Stimulated activated naive B cell treated with anti-CD40 and anti-IgM and Interleukin-4, amounts not matched to agents 10 μg/mL and 1 μg/mL and 100 μg/mL, for 72 hours (primary cell): ENCODE data around the gene TMEM175.

ENCODE experiments used
- ATAC-seq, 2 donors: fragments of 150-1000 bp; cut with Tn5 transposase; replicated peaks; 2 replicates each; pipeline ENCODE4 v1.10.0; 2021; ENCODE audit warnings: moderate library complexity in 1 of 2
- DNase-seq: peaks from one replicate; pipeline ENCODE4 v3.0.0; 2021
- H3K27ac Mint-ChIP-seq: one replicate; pipeline ENCODE4 v1.8.0; 2022; ENCODE audit warnings: mild to moderate bottlenecking, mixed read lengths
- H3K27me3 Mint-ChIP-seq, 2 donors: one replicate each; pipeline ENCODE4 v1.8.0; 2022; ENCODE audit warnings: mixed read lengths in 2 of 2
- H3K36me3 Mint-ChIP-seq, 2 donors: one replicate each; pipeline ENCODE4 v1.8.0; 2022; ENCODE audit warnings: mixed read lengths in 2 of 2, mild to moderate bottlenecking in 1 of 2
- H3K4me1 Mint-ChIP-seq, 2 donors: one replicate each; pipeline ENCODE4 v1.8.0; 2022; ENCODE audit warnings: mixed read lengths in 2 of 2, mild to moderate bottlenecking in 1 of 2
- H3K4me3 Mint-ChIP-seq, 2 donors: one replicate each; pipeline ENCODE4 v1.8.0; 2022; ENCODE audit warnings: mild to moderate bottlenecking in 2 of 2, mixed read lengths in 2 of 2, moderate library complexity in 1 of 2
- H3K9me3 Mint-ChIP-seq, 2 donors: one replicate each; pipeline ENCODE4 v1.8.0; 2022; ENCODE audit warnings: mixed read lengths in 2 of 2, mild to moderate bottlenecking in 1 of 2

The TMEM175 gene

DNA sequence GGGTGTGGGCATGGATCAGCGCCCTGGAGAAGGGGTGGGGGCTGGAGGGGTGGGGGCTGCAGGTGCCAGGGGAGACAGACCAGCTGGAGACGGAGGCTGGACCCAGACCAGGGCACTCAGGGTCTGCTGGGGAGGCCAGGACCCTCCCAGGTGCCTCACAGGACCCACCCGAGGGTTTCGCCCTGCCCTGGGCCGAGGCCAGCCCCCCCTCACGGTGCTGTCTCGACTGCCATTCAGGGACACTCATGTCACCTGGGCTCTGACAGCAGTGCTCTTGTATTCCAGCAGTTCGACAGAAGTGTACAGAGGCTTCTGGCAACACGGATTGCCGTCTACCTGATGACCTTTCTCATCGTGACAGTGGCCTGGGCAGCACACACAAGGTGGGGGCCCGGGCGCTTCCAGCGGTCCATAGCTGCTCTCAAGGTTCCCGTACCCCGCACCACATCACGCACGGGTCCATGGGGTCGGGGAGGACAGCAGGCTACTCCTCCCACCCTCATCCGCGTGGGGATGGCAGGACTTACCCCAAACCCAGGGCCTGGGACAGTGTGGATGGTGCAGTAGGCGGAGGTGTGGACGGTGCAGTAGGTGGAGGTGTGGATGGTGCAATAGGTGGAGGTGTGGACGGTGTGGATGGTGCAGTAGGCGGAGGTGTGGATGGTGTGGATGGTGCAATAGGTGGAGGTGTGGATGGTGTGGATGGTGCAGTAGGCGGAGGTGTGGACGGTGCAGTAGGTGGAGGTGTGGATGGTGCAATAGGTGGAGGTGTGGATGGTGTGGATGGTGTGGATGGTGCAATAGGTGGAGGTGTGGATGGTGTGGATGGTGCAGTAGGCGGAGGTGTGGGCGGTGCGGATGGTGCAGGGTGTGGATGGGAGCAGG is 18.1 kb downstream of the TMEM175 start:
- Mint-ChIP-seq H3K4me3 (no peak overlapping the region), H3K27ac (no peak overlapping the region), H3K9me3 (no peaks in the 10 kb centered on the region), H3K27me3 (no peaks in the 10 kb centered on the region), H3K4me1 (peaks cover 14 to 22% of the 10 kb centered on the region in 2 donors), H3K36me3 (peaks cover 18 to 32% of the 10 kb centered on the region in 2 donors)
- no peak for DNase-seq
- ATAC-seq, result no peak

GRCh38 chr4:951186-951585 is 18.9 kb downstream of the TMEM175 start:
- no peak for DNase-seq
- no peak overlapping the region for H3K27ac Mint-ChIP-seq
- peaks cover 15 to 28% of the 10 kb centered on the region in 2 donors for H3K36me3 Mint-ChIP-seq
- no peak for ATAC-seq
- no peaks in the 10 kb centered on the region for H3K27me3 Mint-ChIP-seq
- no peaks in the 10 kb centered on the region for H3K9me3 Mint-ChIP-seq
- H3K4me3 Mint-ChIP-seq, result no peak overlapping the region
- peaks cover 7 to 14% of the 10 kb centered on the region in 2 donors for H3K4me1 Mint-ChIP-seq

- Mint-ChIP-seq H3K4me1 (peaks cover 7 to 8% of the 10 kb centered on the region in 2 donors), H3K27me3 (no peaks in the 10 kb centered on the region), H3K9me3 (no peaks in the 10 kb centered on the region), H3K36me3 (peaks cover 15 to 35% of the 10 kb centered on the region in 2 donors), H3K27ac (no peak overlapping the region), H3K4me3 (no peak overlapping the region)
- DNase-seq (no peak), ATAC-seq (no peak)
These were observed 19.6 kb downstream of the TMEM175 start for GRCh38 chr4:951594-952468.

- Mint-ChIP-seq H3K9me3 (no peaks in the 10 kb centered on the region), H3K27ac (no peak overlapping the region), H3K4me1 (peaks cover 2 to 5% of the 10 kb centered on the region in 2 donors), H3K27me3 (no peaks in the 10 kb centered on the region), H3K4me3 (no peak overlapping the region), H3K36me3 (peaks cover 18 to 45% of the 10 kb centered on the region in 2 donors)
- ATAC-seq, result no peak
- no peak for DNase-seq
These were observed 20.8 kb downstream of the TMEM175 start for GRCh38 chr4:952881-953573.

DNA sequence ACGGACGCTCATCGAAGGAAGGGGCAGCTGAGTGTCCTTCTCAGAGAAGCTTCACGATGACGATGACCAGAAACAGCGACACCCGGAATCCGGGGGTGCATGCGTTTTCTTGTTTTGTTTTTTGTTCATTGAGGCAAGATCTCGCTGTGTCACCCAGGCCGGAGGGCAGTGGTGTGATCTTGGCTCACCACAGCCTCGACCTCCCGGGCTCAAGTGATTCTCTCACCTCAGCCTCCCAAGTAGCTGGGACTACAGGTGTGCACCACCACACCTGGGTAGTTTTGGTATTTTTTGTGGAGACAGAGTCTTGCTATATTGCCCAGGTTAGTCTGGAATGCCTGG is 21.3 kb downstream of the TMEM175 start:
- peaks cover 0 to 4% of the 10 kb centered on the region in 2 donors for H3K4me1 Mint-ChIP-seq
- ATAC-seq, result no peak
- H3K27me3 Mint-ChIP-seq, result no peaks in the 10 kb centered on the region

DNA sequence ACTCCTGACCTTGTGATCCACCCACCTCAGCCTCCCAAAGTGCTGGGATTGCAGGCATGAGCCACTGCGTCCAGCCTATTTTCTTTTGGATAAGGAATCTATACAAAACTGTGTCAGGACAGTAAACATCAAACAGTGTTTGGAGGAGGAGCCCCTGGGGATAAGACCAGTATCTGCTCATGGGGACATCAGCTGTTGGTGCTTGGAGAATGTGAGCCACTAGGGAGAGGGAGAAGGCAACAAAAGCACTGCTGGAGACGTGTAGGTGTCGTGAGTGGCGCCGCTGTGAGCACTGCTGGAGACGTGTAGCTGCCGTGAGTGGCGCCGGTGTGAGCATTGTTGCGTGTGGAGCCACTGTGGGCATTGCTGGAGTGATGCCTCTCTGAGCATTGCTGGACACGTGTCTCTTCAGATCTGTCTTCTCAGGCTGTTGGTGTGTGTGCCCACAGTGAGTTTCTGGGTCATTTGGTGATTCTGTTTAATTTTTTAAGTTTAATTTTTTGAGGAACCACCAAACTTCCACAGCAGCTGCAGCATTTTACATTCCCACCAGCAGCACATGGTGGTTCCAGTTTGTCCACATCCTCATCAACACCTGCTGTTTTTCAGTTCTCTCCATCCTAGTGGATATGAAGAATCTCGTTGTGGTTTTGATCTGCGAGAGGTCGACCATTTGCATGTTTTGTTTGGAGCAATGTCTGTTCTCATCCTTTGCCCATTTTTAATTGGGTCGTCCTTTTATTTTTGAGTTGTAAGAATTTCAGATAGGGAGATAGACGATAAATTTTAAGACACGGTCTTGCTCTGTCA is 22.2 kb downstream of the TMEM175 start:
- Mint-ChIP-seq H3K4me3 (no peak overlapping the region), H3K9me3 (no peaks in the 10 kb centered on the region), H3K36me3 (peaks cover 27 to 51% of the 10 kb centered on the region in 2 donors), H3K4me1 (peaks cover 0 to 2% of the 10 kb centered on the region in 2 donors), H3K27ac (peak overlapping the region; percentile 27), H3K27me3 (no peaks in the 10 kb centered on the region)
- no peak for DNase-seq
- no peak for ATAC-seq

More for the DNA sequence above, 21.3 kb downstream of the TMEM175 start:
- no peak for DNase-seq
- H3K27ac Mint-ChIP-seq, result no peak overlapping the region
- no peaks in the 10 kb centered on the region for H3K9me3 Mint-ChIP-seq
- H3K4me3 Mint-ChIP-seq, result no peak overlapping the region
- peaks cover 21 to 46% of the 10 kb centered on the region in 2 donors for H3K36me3 Mint-ChIP-seq

- Mint-ChIP-seq H3K4me3 (no peak overlapping the region), H3K4me1 (peaks cover 0 to 2% of the 10 kb centered on the region in 2 donors), H3K9me3 (no peaks in the 10 kb centered on the region), H3K27ac (no peak overlapping the region), H3K36me3 (peaks cover 27 to 51% of the 10 kb centered on the region in 2 donors), H3K27me3 (no peaks in the 10 kb centered on the region)
- DNase-seq (no peak), ATAC-seq (no peak)
These were observed 23.1 kb downstream of the TMEM175 start for GRCh38 chr4:955161-955921.

DNA sequence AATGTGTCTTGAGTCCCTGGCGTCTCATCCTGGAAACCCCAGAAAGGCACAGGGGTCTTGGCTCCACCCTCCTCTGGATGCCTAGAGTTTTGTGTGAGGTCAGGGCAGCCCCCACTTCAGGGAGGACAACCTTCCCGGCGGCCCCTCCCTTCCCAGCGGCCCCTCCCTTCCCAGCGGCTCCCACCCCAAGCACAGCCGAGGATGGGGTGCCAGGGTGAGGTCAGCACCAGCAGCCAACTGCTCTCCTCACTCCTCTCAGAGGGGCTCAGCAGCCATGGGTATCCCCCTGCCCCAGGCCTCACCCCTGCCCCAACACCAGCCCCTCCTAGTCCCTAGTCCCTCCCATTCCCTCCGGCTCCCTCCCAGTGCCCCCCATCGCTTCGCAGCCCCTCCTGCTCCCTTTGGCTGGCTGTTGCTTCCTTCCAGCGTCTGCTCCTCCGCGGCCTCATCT is 23.7 kb downstream of the TMEM175 start:
- H3K4me1 Mint-ChIP-seq, result peaks cover 0 to 2% of the 10 kb centered on the region in 2 donors
- ATAC-seq (no peak), DNase-seq (no peak)
- peaks cover 32 to 51% of the 10 kb centered on the region in 2 donors for H3K36me3 Mint-ChIP-seq
- H3K9me3 Mint-ChIP-seq, result no peaks in the 10 kb centered on the region
- no peak overlapping the region for H3K4me3 Mint-ChIP-seq
- H3K27ac Mint-ChIP-seq, result no peak overlapping the region
- H3K27me3 Mint-ChIP-seq, result no peaks in the 10 kb centered on the region

GRCh38 chr4:956531-957230 is 24.4 kb downstream of the TMEM175 start:
- Mint-ChIP-seq H3K27me3 (no peaks in the 10 kb centered on the region), H3K4me1 (peaks cover 0 to 2% of the 10 kb centered on the region in 2 donors), H3K36me3 (peaks cover 33 to 47% of the 10 kb centered on the region in 2 donors), H3K9me3 (no peaks in the 10 kb centered on the region), H3K4me3 (no peak overlapping the region), H3K27ac (no peak overlapping the region)
- ATAC-seq (no peak), DNase-seq (no peak)

DNA sequence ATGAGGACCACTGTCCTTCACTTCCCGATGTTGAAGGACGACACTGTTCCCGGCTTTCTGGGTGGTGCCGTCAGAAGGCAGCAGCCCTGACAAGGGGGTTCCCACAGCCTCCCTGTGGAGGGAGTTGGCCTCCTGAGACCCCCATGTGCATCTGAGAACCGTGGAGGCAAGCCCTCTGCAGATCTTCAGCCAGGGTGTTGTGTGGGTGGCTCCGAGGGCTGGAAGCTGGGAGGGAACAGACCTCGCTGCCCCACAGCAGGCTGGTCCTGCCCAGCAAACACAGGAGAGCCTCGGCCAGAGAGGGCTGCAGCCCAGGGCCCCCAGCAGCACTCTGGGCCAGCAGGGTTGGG is 24.9 kb downstream of the TMEM175 start:
- peaks cover 36 to 51% of the 10 kb centered on the region in 2 donors for H3K36me3 Mint-ChIP-seq
- no peak for ATAC-seq
- H3K4me3 Mint-ChIP-seq, result no peak overlapping the region
- no peak for DNase-seq
- no peaks in the 10 kb centered on the region for H3K9me3 Mint-ChIP-seq
- no peaks in the 10 kb centered on the region for H3K27me3 Mint-ChIP-seq
- H3K4me1 Mint-ChIP-seq, result peaks cover 0 to 2% of the 10 kb centered on the region in 2 donors
- no peak overlapping the region for H3K27ac Mint-ChIP-seq

- no peak for ATAC-seq
- DNase-seq, result no peak
- H3K4me3 Mint-ChIP-seq, result no peak overlapping the region
- no peaks in the 10 kb centered on the region for H3K4me1 Mint-ChIP-seq
- H3K27me3 Mint-ChIP-seq, result no peaks in the 10 kb centered on the region
- H3K27ac Mint-ChIP-seq, result no peak overlapping the region
- H3K9me3 Mint-ChIP-seq, result no peaks in the 10 kb centered on the region
- H3K36me3 Mint-ChIP-seq, result peaks cover 39 to 52% of the 10 kb centered on the region in 2 donors
These were observed 25.5 kb downstream of the TMEM175 start for GRCh38 chr4:957581-958313.

GRCh38 chr4:958314-958665 is 26.0 kb downstream of the TMEM175 start:
- Mint-ChIP-seq H3K27ac (no peak overlapping the region), H3K4me3 (no peak overlapping the region), H3K27me3 (no peaks in the 10 kb centered on the region)

More at GRCh38 chr4:958314-958665, 26.0 kb downstream of the TMEM175 start:
- no peaks in the 10 kb centered on the region for H3K4me1 Mint-ChIP-seq
- DNase-seq (no peak), ATAC-seq (peak in 1 of 2 donors; percentile 16)
- peaks cover 36 to 48% of the 10 kb centered on the region in 2 donors for H3K36me3 Mint-ChIP-seq
- H3K9me3 Mint-ChIP-seq, result no peaks in the 10 kb centered on the region
